Muscle layer of colon (tissue), 2 donors: ENCODE results near the gene BAHD1.

ENCODE experiments used
- H3K27ac ChIP-seq: one replicate; pipeline ENCODE4 v1.7.0; 2013; ENCODE audit warnings: low read depth, mild to moderate bottlenecking, low read length, moderate library complexity
- H3K27me3 ChIP-seq, 2 donors: one replicate each; pipeline ENCODE4 v1.7.0; 2013; ENCODE audit warnings: low read length in 2 of 2, mild to moderate bottlenecking in 2 of 2; ENCODE audit not compliant: insufficient read depth in 2 of 2, control insufficient read depth in 1 of 2
- H3K36me3 ChIP-seq: one replicate; pipeline ENCODE4 v1.7.0; 2013; ENCODE audit warnings: mild to moderate bottlenecking, low read length; ENCODE audit not compliant: insufficient read depth
- H3K4me1 ChIP-seq: one replicate; pipeline ENCODE4 v1.7.0; 2013; ENCODE audit warnings: mild to moderate bottlenecking, low read length; ENCODE audit not compliant: insufficient read depth
- H3K4me3 ChIP-seq, 2 donors: one replicate each; pipeline ENCODE4 v1.7.0; 2013; ENCODE audit warnings: low read length in 2 of 2, low read depth in 1 of 2, mild to moderate bottlenecking in 1 of 2, moderate library complexity in 1 of 2
- H3K9ac ChIP-seq: one replicate; pipeline ENCODE4 v1.7.0; 2013; ENCODE audit warnings: low read length
- H3K9me3 ChIP-seq: one replicate; pipeline ENCODE4 v1.7.0; 2013; ENCODE audit warnings: mild to moderate bottlenecking, low read length
- donor health status: abdominal sarcoma.
- donor health status: Adenocarcinoma of cecum.

Gene BAHD1

GRCh38 chr15:40439461-40439959, 1.2 kb upstream of the BAHD1 start:
- no peak overlapping the region for H3K27ac ChIP-seq

GRCh38 chr15:40439960-40440742, 602 bp upstream of the BAHD1 start:
- peak overlapping the region; percentile 33 for H3K9ac ChIP-seq
- peaks cover 15 to 43% of the 10 kb centered on the region in 2 donors for H3K27me3 ChIP-seq
- H3K36me3 ChIP-seq = no peaks in the 10 kb centered on the region
- H3K27ac ChIP-seq = peak overlapping the region; percentile 45
- no peaks in the 10 kb centered on the region for H3K9me3 ChIP-seq
- peaks cover 43% of the 10 kb centered on the region for H3K4me1 ChIP-seq
- H3K4me3 ChIP-seq = peak overlapping the region; percentile 73 to 78

More at GRCh38 chr15:40439461-40439959, 1.2 kb upstream of the BAHD1 start:
- H3K4me1 ChIP-seq = peaks cover 38% of the 10 kb centered on the region
- H3K9ac ChIP-seq = peak overlapping the region; percentile 33
- H3K36me3 ChIP-seq = no peaks in the 10 kb centered on the region
- H3K27me3 ChIP-seq = peaks cover 15 to 44% of the 10 kb centered on the region in 2 donors
- peak overlapping the region; percentile 73 to 78 for H3K4me3 ChIP-seq
- H3K9me3 ChIP-seq = no peaks in the 10 kb centered on the region

DNA sequence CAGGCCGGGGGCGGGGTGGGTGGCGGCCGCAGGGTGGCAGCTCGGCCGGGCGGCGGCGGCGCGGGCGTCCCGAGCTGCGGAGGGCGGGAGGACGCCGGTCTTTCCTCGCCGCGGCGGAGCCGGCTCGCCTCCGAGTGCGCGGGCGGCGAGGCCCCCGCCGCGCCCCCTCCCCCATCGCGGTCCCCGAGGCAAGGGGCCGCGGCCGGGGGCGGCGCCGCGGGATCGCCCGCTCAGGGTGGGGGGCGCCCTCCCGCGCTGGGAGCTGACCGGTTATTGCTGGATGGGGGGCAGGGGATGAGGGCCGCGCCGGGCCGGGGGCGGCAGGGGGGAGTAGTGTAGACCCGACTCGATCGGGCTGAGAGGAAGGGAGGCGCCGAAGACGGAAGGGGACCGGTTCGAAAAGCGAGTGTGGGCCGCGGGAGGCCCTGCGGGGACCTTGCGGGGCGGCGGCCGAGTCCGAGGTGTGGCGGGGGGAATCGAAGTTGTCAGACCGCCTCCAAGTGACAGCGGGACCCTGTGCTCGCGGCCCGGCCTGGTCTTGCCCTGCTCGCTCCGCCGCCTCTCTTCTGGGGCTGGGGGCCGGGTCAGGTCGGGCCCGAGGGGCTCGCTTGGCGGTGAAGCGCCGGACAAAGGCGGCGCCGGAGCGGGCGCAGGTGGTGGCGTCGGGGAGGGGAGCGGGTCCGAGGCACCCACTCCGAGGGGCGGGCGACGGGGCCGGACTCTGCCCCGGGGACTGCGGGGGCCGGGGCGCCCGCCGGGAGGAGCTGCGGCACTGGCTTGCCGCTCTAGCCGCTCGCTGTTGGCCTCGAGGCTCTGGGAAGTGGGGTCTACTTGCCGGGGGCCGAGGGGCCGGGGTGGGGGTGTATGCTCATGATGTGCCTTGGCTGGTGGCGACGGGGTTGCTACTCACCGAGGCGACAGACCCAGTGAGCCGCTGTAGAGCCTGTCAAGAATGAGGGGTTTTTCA, 1.1 kb downstream of the BAHD1 start:
- peak overlapping the region; percentile 30 for H3K27ac ChIP-seq
- H3K4me3 ChIP-seq = peak overlapping the region; percentile 52 to 72
- no peak overlapping the region for H3K9ac ChIP-seq
- H3K4me1 ChIP-seq = peaks cover 42% of the 10 kb centered on the region
- H3K9me3 ChIP-seq = no peaks in the 10 kb centered on the region
- H3K27me3 ChIP-seq = peaks cover 10 to 26% of the 10 kb centered on the region in 2 donors
- H3K36me3 ChIP-seq = no peaks in the 10 kb centered on the region

- peaks cover 35% of the 10 kb centered on the region for H3K4me1 ChIP-seq
- H3K36me3 ChIP-seq = no peaks in the 10 kb centered on the region
Observed at GRCh38 chr15:40443255-40443654, 2.5 kb downstream of the BAHD1 start.

GRCh38 chr15:40443846-40444245, 3.1 kb downstream of the BAHD1 start:
- Histone ChIP-seq H3K9ac (no peak overlapping the region), H3K27me3 (peaks cover 0 to 6% of the 10 kb centered on the region in 2 donors), H3K27ac (no peak overlapping the region), H3K9me3 (no peaks in the 10 kb centered on the region), H3K4me3 (no peak overlapping the region), H3K4me1 (peaks cover 35% of the 10 kb centered on the region), H3K36me3 (no peaks in the 10 kb centered on the region)

More at GRCh38 chr15:40443255-40443654, 2.5 kb downstream of the BAHD1 start:
- no peak overlapping the region for H3K27ac ChIP-seq
- H3K9me3 ChIP-seq = no peaks in the 10 kb centered on the region
- no peak overlapping the region for H3K9ac ChIP-seq
- no peak overlapping the region for H3K4me3 ChIP-seq
- peaks cover 0 to 12% of the 10 kb centered on the region in 2 donors for H3K27me3 ChIP-seq

GRCh38 chr15:40444736-40445135, 4.0 kb downstream of the BAHD1 start:
- Histone ChIP-seq H3K27me3 (peaks cover 0 to 1% of the 10 kb centered on the region in 2 donors), H3K9me3 (no peaks in the 10 kb centered on the region), H3K9ac (no peak overlapping the region), H3K4me3 (no peak overlapping the region), H3K36me3 (no peaks in the 10 kb centered on the region), H3K27ac (no peak overlapping the region), H3K4me1 (peaks cover 33% of the 10 kb centered on the region)

DNA sequence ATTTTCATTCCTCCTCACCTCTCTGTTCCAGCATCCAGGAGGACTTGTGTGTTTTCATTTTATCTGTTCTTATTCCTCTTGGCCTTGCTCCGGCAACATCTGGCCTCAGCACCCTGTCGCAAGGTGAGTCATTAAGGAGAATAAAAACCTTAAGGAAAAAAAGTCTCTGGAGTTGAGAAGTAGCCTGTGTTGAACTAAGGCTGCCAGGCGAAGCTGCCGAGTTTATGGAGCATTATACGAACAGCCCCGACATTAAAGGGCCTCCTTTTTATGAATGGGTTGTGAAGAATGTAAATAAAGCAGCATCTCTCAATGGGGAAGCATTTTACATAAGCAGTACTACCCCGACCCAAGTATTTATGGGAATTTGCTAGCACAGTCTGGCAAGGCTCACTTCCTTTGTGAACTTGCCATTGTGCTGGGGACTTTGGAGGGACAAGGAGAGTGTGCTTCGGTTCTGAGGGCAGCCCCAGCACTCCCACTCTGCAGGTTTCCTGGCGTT, 4.7 kb downstream of the BAHD1 start:
- Histone ChIP-seq H3K36me3 (no peaks in the 10 kb centered on the region), H3K4me1 (peaks cover 27% of the 10 kb centered on the region), H3K4me3 (no peak overlapping the region), H3K9ac (no peak overlapping the region), H3K27me3 (no peaks in the 10 kb centered on the region), H3K27ac (no peak overlapping the region), H3K9me3 (no peaks in the 10 kb centered on the region)

GRCh38 chr15:40446144-40446543, 5.4 kb downstream of the BAHD1 start:
- Histone ChIP-seq H3K4me3 (no peak overlapping the region), H3K9ac (no peak overlapping the region), H3K4me1 (peaks cover 27% of the 10 kb centered on the region), H3K9me3 (no peaks in the 10 kb centered on the region), H3K27ac (no peak overlapping the region), H3K36me3 (no peaks in the 10 kb centered on the region), H3K27me3 (no peaks in the 10 kb centered on the region)

DNA sequence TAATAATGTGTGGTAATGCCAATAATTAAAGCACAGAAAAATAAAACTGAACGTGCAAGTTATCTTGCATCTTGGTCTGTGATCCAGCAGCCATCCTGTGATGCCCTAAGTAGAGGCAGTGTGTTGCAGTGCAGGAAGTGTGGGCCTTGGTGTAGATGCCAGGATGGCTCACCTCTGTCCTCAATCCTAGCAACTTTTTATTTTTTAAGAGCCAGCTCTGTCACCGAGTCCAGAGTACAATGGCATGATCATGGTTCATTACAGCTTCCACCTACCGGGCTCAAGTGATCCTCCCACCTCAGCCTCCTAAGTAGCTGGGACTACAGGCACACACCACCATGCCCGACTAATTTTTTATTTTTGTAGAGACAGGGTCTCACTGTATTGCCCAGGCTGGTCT, 7.6 kb downstream of the BAHD1 start:
- H3K27me3 ChIP-seq = no peaks in the 10 kb centered on the region
- no peaks in the 10 kb centered on the region for H3K9me3 ChIP-seq
- H3K27ac ChIP-seq = no peak overlapping the region
- peaks cover 15% of the 10 kb centered on the region for H3K4me1 ChIP-seq
- H3K9ac ChIP-seq = no peak overlapping the region
- no peak overlapping the region for H3K4me3 ChIP-seq
- H3K36me3 ChIP-seq = no peaks in the 10 kb centered on the region

GRCh38 chr15:40449275-40449674, 8.5 kb downstream of the BAHD1 start:
- Histone ChIP-seq H3K4me3 (no peak overlapping the region), H3K4me1 (peaks cover 15% of the 10 kb centered on the region), H3K9ac (no peak overlapping the region), H3K27ac (no peak overlapping the region), H3K36me3 (no peaks in the 10 kb centered on the region), H3K27me3 (no peaks in the 10 kb centered on the region), H3K9me3 (no peaks in the 10 kb centered on the region)

DNA sequence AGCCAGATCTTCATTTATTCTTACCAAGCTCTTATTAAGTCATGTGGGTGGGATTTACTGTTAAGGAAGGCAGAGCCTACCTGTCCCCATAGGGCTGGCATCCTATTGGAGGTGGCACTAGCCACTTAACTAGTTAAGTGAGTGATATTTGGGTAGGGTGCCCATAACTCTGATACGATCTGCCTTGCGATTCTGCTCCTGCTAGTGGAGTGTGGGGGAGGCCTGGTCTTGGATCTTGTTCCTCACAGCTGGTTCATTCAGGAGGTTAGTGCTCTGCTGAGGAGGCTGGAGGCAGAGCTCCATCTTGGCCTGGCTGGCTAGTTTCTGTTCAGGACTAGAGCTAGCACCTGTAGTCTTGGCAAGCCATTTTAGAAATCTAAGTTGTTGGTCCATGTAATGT, 9.3 kb downstream of the BAHD1 start:
- H3K36me3 ChIP-seq = no peaks in the 10 kb centered on the region
- H3K4me3 ChIP-seq = no peak overlapping the region
- peaks cover 17% of the 10 kb centered on the region for H3K4me1 ChIP-seq
- H3K27ac ChIP-seq = no peak overlapping the region
- no peaks in the 10 kb centered on the region for H3K27me3 ChIP-seq
- H3K9ac ChIP-seq = no peak overlapping the region
- H3K9me3 ChIP-seq = no peaks in the 10 kb centered on the region
